ENCODE measurements around the gene CAMK4.

CAMK4 gene

DNA sequence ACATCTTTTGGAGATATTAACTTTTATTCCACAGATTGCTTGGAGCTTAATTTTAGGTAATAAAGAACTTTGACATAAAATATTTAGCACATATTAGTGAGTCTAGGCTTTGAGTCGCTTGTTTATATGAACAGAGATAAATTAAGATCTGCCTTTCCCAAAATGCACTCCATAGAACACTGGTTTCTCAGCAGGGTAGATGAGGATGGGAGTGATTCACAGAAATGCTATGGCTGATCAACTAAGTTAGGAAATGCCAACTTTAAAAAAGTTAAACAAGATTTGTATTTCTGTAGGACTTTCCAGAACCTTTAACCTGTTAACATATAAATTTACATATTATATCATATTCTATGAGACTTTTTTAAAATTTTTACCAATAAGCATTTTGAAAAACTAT is 222.9 kb downstream of the CAMK4 start:
- H3K9ac ChIP-seq (ENCODE audit: low read depth, low read length), result no peak overlapping the region
- H3K9me3 ChIP-seq (ENCODE audit: insufficient read depth, low read depth, low read length), result no peaks in the 10 kb centered on the region
- no peak overlapping the region for H3K4me3 ChIP-seq (ENCODE audit: low read length)
- peaks cover 11% of the 10 kb centered on the region; the same call in 1 of the 2 replicates for H3K4me1 ChIP-seq (ENCODE audit: insufficient read depth, low read length)
- H3K36me3 ChIP-seq (ENCODE audit: insufficient read depth, low read depth, low read length), result no peaks in the 10 kb centered on the region
- H3K27me3 ChIP-seq (ENCODE audit: insufficient read depth, low read length), result no peaks in the 10 kb centered on the region
- no peak overlapping the region for H3K27ac ChIP-seq (ENCODE audit: low read length)

GRCh38 chr5:111447822-111448221 is 223.6 kb downstream of the CAMK4 start:
- Histone ChIP-seq H3K9ac (ENCODE audit: low read depth, low read length) (no peak overlapping the region), H3K27ac (ENCODE audit: low read length) (no peak overlapping the region), H3K36me3 (ENCODE audit: insufficient read depth, low read depth, low read length) (no peaks in the 10 kb centered on the region), H3K27me3 (ENCODE audit: insufficient read depth, low read length) (no peaks in the 10 kb centered on the region), H3K4me1 (ENCODE audit: insufficient read depth, low read length) (peaks cover 11% of the 10 kb centered on the region; the same call in 1 of the 2 replicates), H3K4me3 (ENCODE audit: low read length) (peak overlapping the region; percentile 6; the same call in 1 of the 2 replicates), H3K9me3 (ENCODE audit: insufficient read depth, low read depth, low read length) (no peaks in the 10 kb centered on the region)

DNA sequence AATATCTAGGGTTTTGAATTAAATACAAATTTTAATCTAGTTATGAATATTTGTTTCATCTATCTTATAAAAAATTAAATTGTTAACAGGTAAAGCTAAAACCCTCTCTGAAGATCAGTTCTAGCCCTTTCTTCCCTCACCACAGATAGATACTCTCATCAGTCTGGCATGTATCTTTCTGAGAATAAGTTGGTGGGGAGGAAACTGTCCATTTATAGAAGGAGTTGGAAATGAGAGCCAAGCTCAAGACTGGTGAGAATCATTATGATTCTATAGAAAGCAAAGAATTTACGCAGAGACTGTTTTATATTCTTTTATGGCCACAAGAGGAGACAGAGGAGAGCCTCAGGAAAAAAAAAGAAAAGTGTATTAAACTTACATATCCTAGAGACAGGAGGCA is 229.1 kb downstream of the CAMK4 start:
- no peak overlapping the region for H3K4me3 ChIP-seq (ENCODE audit: low read length)
- no peaks in the 10 kb centered on the region for H3K27me3 ChIP-seq (ENCODE audit: insufficient read depth, low read length)
- H3K9ac ChIP-seq (ENCODE audit: low read depth, low read length), result no peak overlapping the region
- no peak overlapping the region for H3K27ac ChIP-seq (ENCODE audit: low read length)
- no peaks in the 10 kb centered on the region for H3K9me3 ChIP-seq (ENCODE audit: insufficient read depth, low read depth, low read length)
- no peaks in the 10 kb centered on the region; the same call in 1 of the 2 replicates for H3K4me1 ChIP-seq (ENCODE audit: insufficient read depth, low read length)
- H3K36me3 ChIP-seq (ENCODE audit: insufficient read depth, low read depth, low read length), result no peaks in the 10 kb centered on the region

DNA sequence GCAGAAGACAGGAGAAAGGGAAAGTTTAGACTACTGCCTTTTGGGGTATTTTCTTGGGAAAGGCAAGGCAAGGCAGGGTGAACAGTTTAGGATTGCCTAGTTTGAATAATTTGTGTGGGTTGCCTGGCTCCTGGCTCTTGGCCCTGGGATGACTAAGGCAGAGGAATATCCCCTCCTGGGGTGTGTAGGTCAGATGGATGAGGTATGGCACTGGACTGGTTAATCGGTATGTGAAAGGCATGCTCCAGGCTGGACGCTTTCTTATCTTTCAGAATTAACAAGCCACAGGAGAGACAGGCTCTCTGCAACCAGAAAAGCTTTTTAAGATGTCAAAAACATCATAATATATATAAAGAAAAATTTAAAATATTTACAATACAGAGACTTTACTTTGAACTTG is 229.6 kb downstream of the CAMK4 start:
- H3K27me3 ChIP-seq (ENCODE audit: insufficient read depth, low read length), result no peaks in the 10 kb centered on the region
- H3K4me1 ChIP-seq (ENCODE audit: insufficient read depth, low read length), result no peaks in the 10 kb centered on the region
- no peak overlapping the region for H3K27ac ChIP-seq (ENCODE audit: low read length)
- no peak overlapping the region for H3K9ac ChIP-seq (ENCODE audit: low read depth, low read length)
- H3K4me3 ChIP-seq (ENCODE audit: low read length), result no peak overlapping the region
- no peaks in the 10 kb centered on the region for H3K36me3 ChIP-seq (ENCODE audit: insufficient read depth, low read depth, low read length)
- H3K9me3 ChIP-seq (ENCODE audit: insufficient read depth, low read depth, low read length), result no peaks in the 10 kb centered on the region

DNA sequence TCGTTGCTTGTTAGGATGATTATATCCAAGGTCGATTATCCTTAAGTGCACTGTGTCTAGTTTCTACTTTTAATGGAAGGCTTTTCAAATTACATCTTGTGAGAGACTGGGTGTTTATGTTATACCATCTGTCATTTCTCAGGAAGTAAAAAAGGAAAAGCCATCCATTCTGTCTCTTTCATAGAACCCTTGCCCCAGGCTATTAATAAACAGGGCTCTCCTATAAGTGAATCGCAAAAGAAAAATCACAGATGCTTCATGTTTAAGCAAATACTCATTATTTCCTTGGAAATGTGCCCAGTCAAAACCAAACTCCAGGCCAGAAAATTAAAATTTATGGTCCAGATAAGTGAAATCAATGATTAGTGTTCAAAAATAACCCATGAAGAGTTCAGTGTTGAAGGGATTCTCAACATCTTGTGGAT is 230.0 kb downstream of the CAMK4 start:
- no peaks in the 10 kb centered on the region for H3K36me3 ChIP-seq (ENCODE audit: insufficient read depth, low read depth, low read length)
- H3K9ac ChIP-seq (ENCODE audit: low read depth, low read length), result no peak overlapping the region
- H3K27ac ChIP-seq (ENCODE audit: low read length), result no peak overlapping the region
- no peaks in the 10 kb centered on the region for H3K9me3 ChIP-seq (ENCODE audit: insufficient read depth, low read depth, low read length)
- no peaks in the 10 kb centered on the region for H3K27me3 ChIP-seq (ENCODE audit: insufficient read depth, low read length)
- no peaks in the 10 kb centered on the region for H3K4me1 ChIP-seq (ENCODE audit: insufficient read depth, low read length)
- no peak overlapping the region for H3K4me3 ChIP-seq (ENCODE audit: low read length)

GRCh38 chr5:111454776-111455175 is 230.6 kb downstream of the CAMK4 start:
- H3K9ac ChIP-seq (ENCODE audit: low read depth, low read length), result no peak overlapping the region
- H3K36me3 ChIP-seq (ENCODE audit: insufficient read depth, low read depth, low read length), result no peaks in the 10 kb centered on the region
- H3K4me3 ChIP-seq (ENCODE audit: low read length), result no peak overlapping the region
- H3K4me1 ChIP-seq (ENCODE audit: insufficient read depth, low read length), result no peaks in the 10 kb centered on the region
- H3K27ac ChIP-seq (ENCODE audit: low read length), result no peak overlapping the region
- no peaks in the 10 kb centered on the region for H3K27me3 ChIP-seq (ENCODE audit: insufficient read depth, low read length)
- H3K9me3 ChIP-seq (ENCODE audit: insufficient read depth, low read depth, low read length), result no peaks in the 10 kb centered on the region

- Histone ChIP-seq H3K4me3 (ENCODE audit: low read length) (no peak overlapping the region), H3K9me3 (ENCODE audit: insufficient read depth, low read depth, low read length) (no peaks in the 10 kb centered on the region), H3K36me3 (ENCODE audit: insufficient read depth, low read depth, low read length) (no peaks in the 10 kb centered on the region), H3K4me1 (ENCODE audit: insufficient read depth, low read length) (peaks cover 4% of the 10 kb centered on the region; the same call in 1 of the 2 replicates), H3K27ac (ENCODE audit: low read length) (no peak overlapping the region), H3K27me3 (ENCODE audit: insufficient read depth, low read length) (no peaks in the 10 kb centered on the region), H3K9ac (ENCODE audit: low read depth, low read length) (no peak overlapping the region)
These were observed 237.1 kb downstream of the CAMK4 start for GRCh38 chr5:111461255-111461671.

DNA sequence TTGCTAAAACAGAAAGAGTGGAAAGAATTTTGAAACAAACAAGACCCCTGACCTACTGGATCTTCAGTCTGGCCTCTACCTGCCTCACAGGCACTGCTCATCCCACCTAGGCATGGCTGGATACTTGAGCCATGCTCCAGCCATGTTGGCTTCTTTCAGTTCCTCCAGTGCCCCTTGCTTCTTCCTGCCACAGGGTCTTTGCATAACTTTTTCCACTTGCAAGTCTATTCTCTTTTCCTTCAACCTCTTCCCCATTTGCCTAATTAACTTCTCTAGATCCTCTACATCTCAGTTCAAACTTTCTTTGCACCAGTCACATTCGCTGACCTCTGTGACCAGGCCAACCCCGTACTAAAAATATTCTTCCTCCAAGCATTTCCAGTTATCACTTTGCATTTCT is 237.8 kb downstream of the CAMK4 start:
- no peaks in the 10 kb centered on the region for H3K36me3 ChIP-seq (ENCODE audit: insufficient read depth, low read depth, low read length)

DNA sequence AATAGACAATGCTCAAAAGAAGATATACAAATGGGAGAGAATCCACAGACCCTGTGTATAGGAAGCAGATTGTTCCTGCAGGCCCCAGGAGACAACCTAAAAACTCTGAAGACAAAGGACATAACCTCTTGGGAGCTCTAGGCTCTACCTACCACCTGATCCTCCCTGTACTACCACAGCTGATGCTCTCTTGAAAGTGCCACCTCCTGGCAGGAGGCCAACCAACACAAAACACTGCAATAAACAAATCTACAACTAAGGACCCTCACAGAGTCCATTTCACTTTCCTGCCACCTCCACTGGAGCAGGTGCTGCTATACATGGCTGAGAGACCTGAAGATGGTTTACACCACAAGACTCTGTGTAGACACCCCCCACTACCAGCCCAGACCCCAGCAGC is 239.1 kb downstream of the CAMK4 start:
- Histone ChIP-seq H3K27me3 (ENCODE audit: insufficient read depth, low read length) (no peaks in the 10 kb centered on the region), H3K36me3 (ENCODE audit: insufficient read depth, low read depth, low read length) (no peaks in the 10 kb centered on the region), H3K4me3 (ENCODE audit: low read length) (no peak overlapping the region), H3K9me3 (ENCODE audit: insufficient read depth, low read depth, low read length) (no peaks in the 10 kb centered on the region; the same call in 1 of the 2 replicates), H3K27ac (ENCODE audit: low read length) (no peak overlapping the region), H3K9ac (ENCODE audit: low read depth, low read length) (no peak overlapping the region), H3K4me1 (ENCODE audit: insufficient read depth, low read length) (peaks cover 4% of the 10 kb centered on the region; the same call in 1 of the 2 replicates)

More for the DNA sequence above, 237.8 kb downstream of the CAMK4 start:
- no peaks in the 10 kb centered on the region for H3K9me3 ChIP-seq (ENCODE audit: insufficient read depth, low read depth, low read length)
- H3K4me3 ChIP-seq (ENCODE audit: low read length), result no peak overlapping the region
- H3K4me1 ChIP-seq (ENCODE audit: insufficient read depth, low read length), result peaks cover 4% of the 10 kb centered on the region; the same call in 1 of the 2 replicates
- no peak overlapping the region for H3K27ac ChIP-seq (ENCODE audit: low read length)
- H3K27me3 ChIP-seq (ENCODE audit: insufficient read depth, low read length), result no peaks in the 10 kb centered on the region
- H3K9ac ChIP-seq (ENCODE audit: low read depth, low read length), result no peak overlapping the region

DNA sequence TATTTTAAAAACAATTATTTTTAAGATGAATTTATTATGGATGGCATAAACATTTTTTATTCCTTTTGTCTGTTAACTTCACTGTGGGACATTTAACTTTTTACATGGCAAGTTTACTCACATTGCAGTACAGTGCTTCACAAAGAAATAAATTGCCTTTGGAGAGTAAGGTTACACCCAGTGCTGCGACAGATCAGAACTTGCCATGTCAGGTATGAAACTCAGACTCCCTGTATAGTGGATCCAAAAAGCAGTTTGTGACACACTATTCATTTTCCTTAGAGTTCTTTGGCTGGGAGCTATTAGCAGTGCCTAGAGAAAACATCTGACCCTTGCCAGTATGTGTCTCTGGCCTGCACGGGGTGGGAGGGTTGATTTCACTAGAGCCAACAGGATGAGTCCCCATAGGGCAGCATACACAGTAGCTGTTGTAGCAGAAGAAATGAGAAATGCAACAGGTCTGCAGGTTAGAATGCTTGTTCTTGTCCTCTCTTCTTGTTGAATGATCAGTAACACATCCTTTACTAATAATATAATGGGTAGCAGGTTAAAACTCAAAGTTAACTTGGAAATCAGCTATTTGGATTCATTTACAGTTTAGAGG is 245.2 kb downstream of the CAMK4 start:
- Histone ChIP-seq H3K27me3 (ENCODE audit: insufficient read depth, low read length) (no peaks in the 10 kb centered on the region), H3K4me1 (ENCODE audit: insufficient read depth, low read length) (no peaks in the 10 kb centered on the region), H3K4me3 (ENCODE audit: low read length) (no peak overlapping the region), H3K27ac (ENCODE audit: low read length) (no peak overlapping the region), H3K9ac (ENCODE audit: low read depth, low read length) (no peak overlapping the region), H3K36me3 (ENCODE audit: insufficient read depth, low read depth, low read length) (no peaks in the 10 kb centered on the region), H3K9me3 (ENCODE audit: insufficient read depth, low read depth, low read length) (no peaks in the 10 kb centered on the region; the same call in 1 of the 2 replicates)

DNA sequence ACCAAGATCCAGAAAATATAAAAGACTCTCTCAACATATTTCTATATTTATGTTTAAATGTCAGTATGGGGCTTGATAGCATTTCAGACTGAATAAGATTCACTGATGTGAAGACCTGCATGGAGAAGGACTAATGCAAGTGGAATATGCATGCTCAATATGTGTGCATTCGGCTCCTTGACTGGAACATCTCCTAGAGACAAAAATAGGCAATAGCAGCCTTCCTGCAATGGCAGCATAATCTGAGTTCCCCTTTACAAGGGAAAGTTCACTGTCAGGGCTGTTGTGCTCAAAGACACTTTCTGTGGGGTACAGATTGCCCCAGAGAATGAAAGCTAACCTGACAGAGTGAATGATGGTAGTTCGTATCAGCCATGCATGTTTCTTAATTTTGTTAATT is 245.7 kb downstream of the CAMK4 start:
- H3K36me3 ChIP-seq (ENCODE audit: insufficient read depth, low read depth, low read length), result no peaks in the 10 kb centered on the region
- H3K9me3 ChIP-seq (ENCODE audit: insufficient read depth, low read depth, low read length), result no peaks in the 10 kb centered on the region; the same call in 1 of the 2 replicates
- no peak overlapping the region for H3K4me3 ChIP-seq (ENCODE audit: low read length)
- no peak overlapping the region for H3K27ac ChIP-seq (ENCODE audit: low read length)
- no peak overlapping the region for H3K9ac ChIP-seq (ENCODE audit: low read depth, low read length)
- H3K27me3 ChIP-seq (ENCODE audit: insufficient read depth, low read length), result no peaks in the 10 kb centered on the region
- H3K4me1 ChIP-seq (ENCODE audit: insufficient read depth, low read length), result no peaks in the 10 kb centered on the region

DNA sequence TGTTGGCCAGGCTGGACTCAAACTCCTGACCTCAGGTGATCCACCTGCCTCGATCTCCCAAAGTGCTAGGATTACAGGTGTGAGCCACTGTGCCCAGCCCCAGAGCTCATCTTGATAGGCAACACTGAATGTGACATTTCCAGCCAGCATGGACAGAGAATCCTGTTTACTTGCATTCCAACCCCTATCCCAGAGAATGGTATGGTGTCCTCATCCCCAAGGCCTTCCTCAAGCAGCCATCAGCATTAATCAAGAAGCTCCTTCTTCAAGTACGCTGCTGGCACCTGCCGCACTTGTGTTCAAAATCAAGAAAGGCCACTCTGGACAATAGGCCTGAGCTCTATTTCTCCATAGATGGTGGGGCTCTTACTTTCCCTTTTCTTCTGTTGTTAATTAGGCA is 247.9 kb downstream of the CAMK4 start:
- Histone ChIP-seq H3K9ac (ENCODE audit: low read depth, low read length) (no peak overlapping the region), H3K4me1 (ENCODE audit: insufficient read depth, low read length) (no peaks in the 10 kb centered on the region), H3K36me3 (ENCODE audit: insufficient read depth, low read depth, low read length) (no peaks in the 10 kb centered on the region), H3K27ac (ENCODE audit: low read length) (no peak overlapping the region), H3K4me3 (ENCODE audit: low read length) (no peak overlapping the region), H3K9me3 (ENCODE audit: insufficient read depth, low read depth, low read length) (no peaks in the 10 kb centered on the region; the same call in 1 of the 2 replicates), H3K27me3 (ENCODE audit: insufficient read depth, low read length) (no peaks in the 10 kb centered on the region)

Data from iPS-20b (cell line).